Mucosa of rectum (tissue), 2 donors: Measurements from ENCODE around the gene REG3G.
A peak's percentile ranks its signal among the peaks of the same experiment; 100 is the strongest.

Experiments
- H3K27ac ChIP-seq, 2 donors: one replicate each; pipeline ENCODE4 v1.7.0; 2013; ENCODE audit warnings: inconsistent platforms in 2 of 2, low read depth in 2 of 2, low read length in 2 of 2
- H3K27me3 ChIP-seq, 2 donors: one replicate each; pipeline ENCODE4 v1.7.0; 2013; ENCODE audit warnings: low read length in 2 of 2; ENCODE audit not compliant: control insufficient read depth in 2 of 2, insufficient read depth in 2 of 2
- H3K36me3 ChIP-seq, 2 donors: one replicate each; pipeline ENCODE4 v1.7.0; 2013; ENCODE audit warnings: low read length in 2 of 2; ENCODE audit not compliant: control insufficient read depth in 2 of 2, insufficient read depth in 2 of 2
- H3K4me1 ChIP-seq, 2 donors: one replicate each; pipeline ENCODE4 v1.7.0; 2013; ENCODE audit warnings: low read length in 2 of 2, mild to moderate bottlenecking in 1 of 2; ENCODE audit not compliant: control insufficient read depth in 2 of 2, insufficient read depth in 2 of 2
- H3K4me3 ChIP-seq, 2 donors: one replicate each; pipeline ENCODE4 v1.7.0; 2013; ENCODE audit warnings: low read length in 2 of 2
- H3K9ac ChIP-seq, 2 donors: one replicate each; pipeline ENCODE4 v1.7.0; 2013; ENCODE audit warnings: low read length in 2 of 2, low read depth in 1 of 2, mild to moderate bottlenecking in 1 of 2
- H3K9me3 ChIP-seq, 2 donors: one replicate each; pipeline ENCODE4 v1.7.0; 2013; ENCODE audit warnings: low read length in 2 of 2; ENCODE audit not compliant: control insufficient read depth in 2 of 2
- donor health status: healthy.
- donor health status: Normal muscosa, but diverticular disease.

The REG3G gene

GRCh38 chr2:78992451-78992806 lies 33.1 kb upstream of the REG3G start:
- Histone ChIP-seq H3K27ac (no peak overlapping the region), H3K4me3 (peak overlapping the region in 1 of 2 donors; percentile 41), H3K9ac (no peak overlapping the region), H3K9me3 (no peaks in the 10 kb centered on the region), H3K4me1 (no peaks in the 10 kb centered on the region), H3K36me3 (no peaks in the 10 kb centered on the region), H3K27me3 (peaks cover 11 to 19% of the 10 kb centered on the region in 2 donors)

DNA sequence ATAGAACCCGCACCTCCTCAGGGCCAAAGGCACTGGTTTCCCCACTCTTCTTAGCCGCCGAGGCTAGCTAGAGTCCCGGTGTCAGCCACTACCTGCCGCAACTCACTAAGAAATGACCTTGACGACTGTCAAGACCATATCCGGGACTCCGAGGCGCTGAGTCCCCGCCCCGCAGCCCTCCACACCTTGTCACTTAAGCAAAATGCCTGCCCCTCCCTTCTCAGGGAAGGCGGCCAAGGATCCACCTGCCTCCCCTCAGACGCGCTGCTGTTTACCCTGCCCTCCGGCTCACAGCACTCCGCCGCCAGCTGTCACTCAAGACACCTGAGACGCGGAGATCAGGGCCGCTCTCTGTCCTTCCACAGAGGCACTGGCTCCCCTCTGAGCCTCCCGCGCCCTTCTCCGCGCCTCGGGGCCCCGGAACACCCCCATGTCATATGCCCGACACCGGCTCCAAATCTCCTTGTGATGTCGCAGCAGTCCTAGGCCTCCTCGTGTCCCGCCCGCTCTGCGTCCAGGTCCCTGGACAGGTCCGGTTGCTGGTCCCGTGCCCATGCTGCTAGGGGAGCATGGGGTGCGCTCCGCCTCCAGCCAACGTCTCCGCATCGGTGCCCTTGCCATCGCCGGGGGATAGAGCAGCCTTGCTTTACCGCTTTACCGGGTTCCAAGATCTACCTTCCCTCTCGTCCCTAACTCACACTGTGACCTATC lies 32.5 kb upstream of the REG3G start:
- no peaks in the 10 kb centered on the region for H3K36me3 ChIP-seq
- peaks cover 11 to 19% of the 10 kb centered on the region in 2 donors for H3K27me3 ChIP-seq
- no peak overlapping the region for H3K27ac ChIP-seq
- no peaks in the 10 kb centered on the region for H3K9me3 ChIP-seq
- no peaks in the 10 kb centered on the region for H3K4me1 ChIP-seq
- peak overlapping the region in 1 of 2 donors; percentile 41 for H3K4me3 ChIP-seq
- H3K9ac ChIP-seq, result no peak overlapping the region

- H3K27me3 ChIP-seq, result peaks cover 11 to 19% of the 10 kb centered on the region in 2 donors
- no peak overlapping the region for H3K4me3 ChIP-seq
- no peak overlapping the region for H3K27ac ChIP-seq
- no peaks in the 10 kb centered on the region for H3K4me1 ChIP-seq
- no peak overlapping the region for H3K9ac ChIP-seq
- no peaks in the 10 kb centered on the region for H3K36me3 ChIP-seq
- H3K9me3 ChIP-seq, result no peaks in the 10 kb centered on the region
Measured at GRCh38 chr2:78993518-78994148, 31.9 kb upstream of the REG3G start.

DNA sequence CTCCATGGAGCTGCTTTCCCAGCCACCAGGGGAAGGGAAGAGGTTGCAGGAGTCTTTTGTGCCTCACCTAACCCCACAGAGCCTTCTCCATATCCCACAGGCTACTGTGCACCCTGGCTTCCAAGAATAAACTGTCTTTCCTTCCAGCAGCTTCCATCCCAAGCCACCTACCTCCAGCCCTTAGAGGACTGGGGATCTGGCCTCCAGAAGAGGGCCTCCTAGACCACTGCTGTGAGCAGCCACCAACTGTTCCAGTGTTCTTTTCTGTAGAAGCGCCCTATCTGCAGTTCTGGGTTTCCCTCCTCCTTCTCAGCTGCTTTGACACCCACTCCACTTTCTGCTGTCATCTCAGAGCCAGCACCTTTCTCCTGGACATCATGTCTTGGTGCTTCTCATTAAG lies 30.7 kb upstream of the REG3G start:
- no peaks in the 10 kb centered on the region for H3K4me1 ChIP-seq
- H3K27ac ChIP-seq, result no peak overlapping the region
- H3K9ac ChIP-seq, result no peak overlapping the region
- H3K27me3 ChIP-seq, result peaks cover 11 to 19% of the 10 kb centered on the region in 2 donors
- H3K36me3 ChIP-seq, result no peaks in the 10 kb centered on the region
- no peaks in the 10 kb centered on the region for H3K9me3 ChIP-seq
- no peak overlapping the region for H3K4me3 ChIP-seq

GRCh38 chr2:78999406-78999805 lies 26.1 kb upstream of the REG3G start:
- Histone ChIP-seq H3K9me3 (no peaks in the 10 kb centered on the region), H3K4me3 (no peak overlapping the region), H3K4me1 (no peaks in the 10 kb centered on the region), H3K36me3 (no peaks in the 10 kb centered on the region), H3K27ac (no peak overlapping the region), H3K27me3 (no peaks in the 10 kb centered on the region), H3K9ac (no peak overlapping the region)

- no peak overlapping the region for H3K9ac ChIP-seq
- H3K27ac ChIP-seq, result no peak overlapping the region
- H3K4me3 ChIP-seq, result no peak overlapping the region
- no peaks in the 10 kb centered on the region for H3K36me3 ChIP-seq
- no peaks in the 10 kb centered on the region for H3K9me3 ChIP-seq
- H3K4me1 ChIP-seq, result no peaks in the 10 kb centered on the region
- H3K27me3 ChIP-seq, result no peaks in the 10 kb centered on the region
Measured at GRCh38 chr2:79000008-79000576, 25.4 kb upstream of the REG3G start.

DNA sequence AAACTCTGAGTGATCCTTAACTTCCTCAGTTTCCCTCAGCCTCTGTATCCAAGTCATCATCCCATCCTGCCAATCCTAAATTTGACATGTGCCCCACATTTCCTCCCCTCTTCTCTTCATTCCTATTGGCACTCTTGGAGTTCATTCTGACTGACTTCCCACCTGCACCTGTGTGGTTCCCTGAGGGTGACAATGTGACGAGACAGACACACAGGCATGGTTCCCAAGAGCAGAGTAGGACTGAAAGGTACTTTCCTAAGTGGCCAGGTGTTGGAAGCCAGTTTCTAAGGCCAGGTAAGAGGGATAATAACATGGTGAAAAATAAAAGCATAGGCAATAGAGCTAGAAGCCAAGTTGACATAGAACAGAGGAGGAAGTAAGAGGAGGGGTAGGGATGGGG lies 24.2 kb upstream of the REG3G start:
- H3K4me1 ChIP-seq, result no peaks in the 10 kb centered on the region
- H3K9me3 ChIP-seq, result no peaks in the 10 kb centered on the region
- H3K27ac ChIP-seq, result no peak overlapping the region
- H3K9ac ChIP-seq, result no peak overlapping the region
- H3K27me3 ChIP-seq, result no peaks in the 10 kb centered on the region
- H3K4me3 ChIP-seq, result no peak overlapping the region
- H3K36me3 ChIP-seq, result no peaks in the 10 kb centered on the region

DNA sequence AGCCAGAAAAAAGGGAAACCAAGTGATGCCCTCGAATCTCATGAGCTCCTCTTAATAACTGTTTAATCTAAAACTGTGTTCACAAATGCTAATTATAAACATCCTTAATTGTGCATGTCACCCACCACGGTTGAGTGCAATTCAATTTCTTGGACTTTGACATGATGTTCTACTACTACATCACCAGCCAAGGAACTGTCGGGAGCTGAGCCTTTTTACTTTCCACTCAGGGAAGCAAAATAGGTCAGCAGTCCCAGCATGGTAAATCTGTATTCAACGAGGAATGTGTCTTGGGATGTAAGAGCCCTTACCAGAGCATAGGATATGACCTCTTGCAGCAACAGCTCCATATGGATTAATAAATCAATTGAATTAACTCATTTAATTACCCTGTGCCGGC lies 20.8 kb upstream of the REG3G start:
- no peaks in the 10 kb centered on the region for H3K9me3 ChIP-seq
- no peaks in the 10 kb centered on the region for H3K27me3 ChIP-seq
- H3K9ac ChIP-seq, result no peak overlapping the region
- no peaks in the 10 kb centered on the region for H3K4me1 ChIP-seq
- no peak overlapping the region for H3K4me3 ChIP-seq
- H3K27ac ChIP-seq, result no peak overlapping the region
- H3K36me3 ChIP-seq, result no peaks in the 10 kb centered on the region

- no peak overlapping the region for H3K27ac ChIP-seq
- H3K27me3 ChIP-seq, result no peaks in the 10 kb centered on the region
- no peaks in the 10 kb centered on the region for H3K4me1 ChIP-seq
- no peak overlapping the region for H3K4me3 ChIP-seq
- H3K9ac ChIP-seq, result no peak overlapping the region
- H3K9me3 ChIP-seq, result no peaks in the 10 kb centered on the region
- no peaks in the 10 kb centered on the region for H3K36me3 ChIP-seq
Measured at GRCh38 chr2:79005216-79005615, 20.3 kb upstream of the REG3G start.

DNA sequence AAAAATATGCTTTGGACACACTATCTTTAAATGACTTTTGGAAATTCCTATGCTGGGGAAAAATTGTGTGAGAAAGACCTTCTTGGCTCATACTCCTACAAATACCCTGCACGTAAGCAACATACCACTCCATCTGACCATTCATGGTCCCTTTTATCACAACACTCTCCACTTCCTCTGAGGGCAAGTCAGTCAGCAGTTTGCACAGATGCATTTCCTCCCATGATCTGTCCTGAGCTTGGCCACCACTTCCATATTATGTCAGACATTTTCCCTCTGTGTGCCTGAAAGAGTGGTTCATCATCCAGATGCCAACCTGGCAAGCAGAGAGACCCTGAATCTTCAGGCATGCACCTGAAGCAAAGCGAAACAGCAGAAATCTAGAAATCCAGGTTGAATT lies 16.1 kb upstream of the REG3G start:
- Histone ChIP-seq H3K9ac (no peak overlapping the region), H3K4me1 (no peaks in the 10 kb centered on the region), H3K4me3 (no peak overlapping the region), H3K27ac (no peak overlapping the region), H3K9me3 (no peaks in the 10 kb centered on the region), H3K36me3 (no peaks in the 10 kb centered on the region), H3K27me3 (no peaks in the 10 kb centered on the region)
